Tibial nerve (tissue), 4 donors: ENCODE measurements around the gene CHRFAM7A. TPM values are rescaled to one million over a fixed set of nuclear protein-coding genes. Genes with fewer than 3 reads are reported as not detected.
A peak's percentile ranks its signal among the peaks of the same experiment; 100 is the strongest.
"Not testable (repeated sequence)": the region's sequence is repeated elsewhere in the genome, so short reads cannot be mapped to it uniquely, and the experiment has no call there.

Source experiments
- DNase-seq, 2 donors: peaks; one replicate each; pipeline ENCODE4 v3.0.0-alpha.2; 2019; ENCODE audit warnings: low spot score in 2 of 2
- H3K27ac ChIP-seq, 4 donors: fragments of 200-600 bp; sonication (generic) in 3 of 4; one replicate each; pipeline ENCODE4 v1.5.1; 2017 to 2019; ENCODE audit warnings: mild to moderate bottlenecking in 1 of 4
- H3K27me3 ChIP-seq, 2 donors: fragments of 200-600 bp; sonication (generic) in 1 of 2; one replicate each; pipeline versions ENCODE4 v1.5.1 to v1.6.0; 2017 to 2019
- H3K36me3 ChIP-seq, 3 donors: fragments of 200-600 bp; sonication (generic); one replicate each; pipeline ENCODE4 v1.5.1; 2018 to 2019
- H3K4me1 ChIP-seq, 4 donors: fragments of 200-600 bp; sonication (generic) in 3 of 4; one replicate each; pipeline ENCODE4 v1.5.1; 2017 to 2019
- H3K4me3 ChIP-seq, 4 donors: fragments of 200-600 bp; sonication (generic) in 3 of 4; one replicate each; pipeline ENCODE4 v1.5.1; 2017 to 2019; ENCODE audit warnings: mild to moderate bottlenecking in 1 of 4, moderate library complexity in 1 of 4
- H3K9me3 ChIP-seq, 4 donors: fragments of 200-600 bp; sonication (generic) in 3 of 4; one replicate each; pipeline ENCODE4 v1.5.1; 2017 to 2019
- WGBS, 2 donors: methylation state at CpG; one replicate each; pipeline ENCODE4 v1.1.5; 2018; 5-methylcytosine and 5-hydroxymethylcytosine counted together
- total RNA-seq, 4 donors: library from RNA; depleted of rRNA; stranded (reverse); fragments of >200 nt; gene quantifications; one replicate each; pipeline ENCODE4 v1.1.0, GENCODE V29; 2016
- TF ChIP-seq, protein P1 (sequence below), 5 experiments: fragments of 200-600 bp in 3 of 5; fragments of 450-650 bp in 2 of 5; sonication (generic) in 3 of 5; IDR thresholded peaks; one replicate each; pipeline ENCODE4 v1.5.1; 2016 to 2019; ENCODE audit warnings: antibody characterized with exemption in 5 of 5, mild to moderate bottlenecking in 3 of 5, moderate library complexity in 2 of 5

The CHRFAM7A gene
- total RNA-seq = 1 to 10 TPM in 3 of 4 donors, under 1 TPM in 1; 0.39 to 3.0 (median 1.9) TPM

DNA sequence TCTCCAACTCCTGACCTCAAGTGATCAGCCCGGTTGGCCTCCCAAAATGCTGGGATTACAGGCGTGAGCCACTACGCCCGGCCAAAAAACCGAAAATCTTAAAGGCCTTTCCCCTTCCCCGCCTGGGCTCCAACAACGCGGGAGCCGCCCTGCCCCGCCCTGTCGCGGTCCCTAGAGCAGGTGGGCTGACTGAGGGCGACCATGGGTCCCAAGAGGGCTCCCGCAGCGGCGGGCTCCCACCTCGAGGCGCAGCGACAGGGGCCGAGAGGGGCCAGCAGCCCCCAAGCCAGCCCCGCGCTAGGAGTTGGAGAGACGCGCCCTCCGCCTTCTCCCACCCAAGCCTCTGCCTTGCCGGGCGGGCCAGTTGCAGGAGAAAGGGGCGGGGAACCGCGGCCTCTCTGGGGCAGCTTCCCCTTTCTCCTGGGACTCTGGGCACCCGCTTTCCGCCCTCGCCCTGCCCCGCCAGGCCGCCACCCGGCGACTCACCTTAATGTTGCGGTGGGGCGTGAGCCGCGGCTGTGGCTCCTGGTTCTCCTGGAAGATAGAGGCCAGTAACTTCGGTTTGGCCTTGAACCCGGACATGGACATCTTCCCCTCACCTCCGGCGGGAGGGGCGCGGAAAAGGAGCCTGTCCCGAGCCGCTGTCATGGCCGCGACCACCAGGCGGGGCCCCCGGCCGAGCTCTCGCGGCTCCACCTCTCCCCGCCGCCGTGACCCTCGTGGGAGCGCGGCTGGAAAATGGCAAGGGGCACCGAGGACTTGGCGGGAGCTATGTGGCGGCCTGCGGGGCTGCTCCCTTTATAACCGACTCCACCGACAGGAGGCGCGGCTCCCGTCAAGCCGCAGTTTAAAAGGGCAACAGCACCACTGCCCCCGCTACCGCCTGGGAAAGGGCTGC lies at the start of gene CHRFAM7A:
CHRFAM7A (minus strand) TSS at position 775 of the 898 bp plus-strand sequence. CDS start 10,189 bp downstream, outside the sequence.
- no CpG with 5 or more reads among the region's 74 CpGs for WGBS, 2 donors
- not testable (repeated sequence) for H3K9me3 ChIP-seq, H3K4me3 ChIP-seq, H3K36me3 ChIP-seq, H3K4me1 ChIP-seq, DNase-seq, H3K27me3 ChIP-seq, H3K27ac ChIP-seq

DNA sequence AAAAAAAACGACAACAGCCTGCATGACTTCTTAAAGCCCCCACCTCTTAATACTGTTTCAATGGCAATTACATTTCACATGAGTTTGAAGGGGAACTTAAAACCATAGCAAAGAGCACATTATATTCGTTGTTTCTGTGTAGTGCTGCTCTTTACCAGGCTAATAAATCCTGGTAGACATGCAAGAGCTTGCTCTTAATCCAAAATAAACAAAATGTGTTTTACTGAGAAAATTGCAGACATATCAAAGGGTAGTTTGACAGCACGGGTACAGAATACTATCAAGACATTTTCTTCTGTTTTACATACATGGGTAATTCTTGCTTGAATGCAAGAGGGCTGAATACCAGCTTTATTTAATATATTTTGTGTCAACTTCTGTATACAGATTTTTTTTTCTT lies 45.0 kb upstream of the CHRFAM7A start:
- not testable (repeated sequence) for H3K27ac ChIP-seq, DNase-seq, H3K27me3 ChIP-seq, H3K4me3 ChIP-seq, H3K4me1 ChIP-seq, H3K36me3 ChIP-seq, H3K9me3 ChIP-seq
- WGBS, 2 donors = no CpG with 5 or more reads among the region's 3 CpGs

DNA sequence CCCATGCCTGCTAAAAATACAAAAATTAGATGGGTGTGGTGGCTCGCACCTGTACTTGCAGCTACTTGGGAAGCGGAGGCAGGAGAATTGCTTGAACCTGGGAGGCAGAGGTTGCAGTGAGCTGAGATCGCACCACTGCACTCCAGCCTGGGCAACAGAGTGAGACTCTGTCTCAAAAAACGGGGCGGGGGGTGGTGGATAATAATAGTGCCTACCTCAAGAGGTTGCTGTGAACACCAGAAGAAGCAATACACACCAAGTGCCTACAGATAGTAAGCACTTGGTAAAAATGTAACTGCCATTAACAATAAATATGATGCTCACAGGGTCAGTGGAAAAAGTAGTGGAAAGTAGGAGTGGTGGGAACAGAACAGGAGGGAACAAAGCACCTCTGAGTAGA lies 42.5 kb upstream of the CHRFAM7A start:
- not testable (repeated sequence) for H3K27ac ChIP-seq, H3K27me3 ChIP-seq, DNase-seq, H3K9me3 ChIP-seq, H3K4me1 ChIP-seq, H3K36me3 ChIP-seq, H3K4me3 ChIP-seq
- 98% methylated on average over 3 to 4 of the region's 5 CpGs for WGBS, 2 donors

DNA sequence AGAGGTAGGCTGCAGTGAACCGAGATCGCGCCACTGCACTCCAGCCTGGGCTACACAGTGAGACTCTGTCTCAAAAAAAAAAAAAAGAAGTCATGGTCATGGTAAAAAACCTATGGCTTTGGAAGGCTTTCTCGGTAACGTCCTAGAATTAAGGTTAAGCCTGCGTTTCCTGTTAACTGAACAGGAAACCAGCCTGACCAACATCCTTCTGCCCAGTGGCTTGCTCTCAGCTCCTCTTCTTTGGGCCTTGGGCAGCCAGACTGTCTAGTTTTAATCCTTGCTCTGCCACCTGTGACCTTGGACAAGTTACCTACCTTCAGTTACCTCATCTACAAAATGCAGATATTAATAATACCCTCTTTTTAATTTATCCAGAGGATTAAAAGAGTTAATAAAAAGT lies 27.4 kb upstream of the CHRFAM7A start:
- WGBS, 2 donors = 81% methylated on average over 6 of the region's 6 CpGs
- H3K4me3 ChIP-seq, H3K36me3 ChIP-seq, H3K27ac ChIP-seq, H3K9me3 ChIP-seq, H3K27me3 ChIP-seq, H3K4me1 ChIP-seq, DNase-seq: not testable (repeated sequence)

DNA sequence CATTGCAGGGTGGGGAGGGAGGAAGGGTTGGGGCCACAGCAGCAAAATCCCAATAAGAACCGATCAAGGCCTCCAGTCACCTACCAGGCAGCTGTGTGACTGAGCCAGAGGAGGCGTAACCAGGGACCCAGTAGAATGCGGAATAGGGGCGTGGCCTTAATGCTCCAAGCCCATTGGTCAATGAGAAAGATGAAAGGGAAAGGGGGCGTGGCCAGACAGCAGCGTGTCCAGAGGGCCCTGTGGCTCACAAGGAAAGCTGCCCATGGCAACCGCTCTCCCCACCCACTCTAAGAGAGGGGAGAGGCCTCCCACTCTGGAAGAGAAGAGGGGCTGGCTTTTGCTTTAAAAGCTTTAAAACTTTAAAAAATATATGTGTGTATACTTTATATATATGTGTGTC lies 20.8 kb upstream of the CHRFAM7A start, which contains the start of gene GOLGA8R:
GOLGA8R (minus strand) TSS at position 101 of the 400 bp plus-strand sequence; CDS start at position 3, 98 bp downstream.
- not testable (repeated sequence) for H3K36me3 ChIP-seq, H3K27ac ChIP-seq, H3K9me3 ChIP-seq, H3K4me3 ChIP-seq, H3K4me1 ChIP-seq, DNase-seq, H3K27me3 ChIP-seq
- WGBS, 2 donors = no CpG with 5 or more reads among the region's 7 CpGs

DNA sequence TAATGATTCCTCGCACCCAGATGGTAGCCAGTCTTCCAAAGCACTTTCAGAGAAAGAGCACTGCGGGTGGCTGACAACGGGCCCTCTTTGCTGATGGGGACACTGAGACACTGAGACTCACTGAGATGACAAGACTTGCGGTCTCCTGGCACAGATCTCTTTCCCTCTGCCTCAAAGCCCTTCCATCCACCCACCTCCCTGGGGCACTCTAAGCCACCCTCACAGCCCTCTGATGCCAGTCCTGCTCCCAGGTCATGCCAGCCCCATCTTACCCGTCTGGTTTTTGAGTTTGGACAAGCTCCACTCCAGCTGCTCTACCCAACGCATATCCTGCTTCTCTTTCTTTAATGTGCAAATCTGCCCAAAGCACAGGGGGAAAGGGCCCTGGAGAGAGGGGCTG lies 14.3 kb upstream of the CHRFAM7A start:
- H3K4me1 ChIP-seq, DNase-seq, H3K36me3 ChIP-seq, H3K27me3 ChIP-seq, H3K9me3 ChIP-seq, H3K4me3 ChIP-seq, H3K27ac ChIP-seq: not testable (repeated sequence)
- WGBS, 2 donors = 81 to 87% methylated on average over 6 of the region's 6 CpGs

DNA sequence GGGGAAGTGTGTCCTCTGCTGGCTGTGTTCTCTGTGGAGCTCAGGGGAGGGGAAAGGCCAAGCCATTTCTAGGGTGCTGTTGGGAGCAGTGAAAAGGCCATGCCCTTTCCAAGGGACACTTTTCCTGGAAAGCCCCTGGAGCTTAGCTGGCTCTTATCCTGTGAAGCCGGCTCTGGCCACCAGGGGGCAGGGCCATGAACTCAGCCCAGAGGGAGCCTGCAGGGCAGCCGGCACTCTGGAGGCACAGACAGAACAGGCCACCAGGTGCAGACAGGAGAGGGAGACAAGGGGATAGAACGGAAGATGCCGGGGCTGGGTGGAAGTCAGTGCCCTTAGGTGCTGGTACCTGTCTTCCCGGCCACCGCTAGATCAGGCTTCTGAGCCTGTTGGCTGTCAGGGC lies 5.6 kb upstream of the CHRFAM7A start:
- H3K27ac ChIP-seq, H3K9me3 ChIP-seq, H3K27me3 ChIP-seq, H3K4me1 ChIP-seq, H3K4me3 ChIP-seq, H3K36me3 ChIP-seq: not testable (repeated sequence)
- 0% methylated on average over 1 of the region's 6 CpGs; no CpG with 5 or more reads in 1 of the 2 donors for WGBS, 2 donors
- peak; percentile 36 to 75 for DNase-seq
- TF ChIP-seq, protein P1, sequence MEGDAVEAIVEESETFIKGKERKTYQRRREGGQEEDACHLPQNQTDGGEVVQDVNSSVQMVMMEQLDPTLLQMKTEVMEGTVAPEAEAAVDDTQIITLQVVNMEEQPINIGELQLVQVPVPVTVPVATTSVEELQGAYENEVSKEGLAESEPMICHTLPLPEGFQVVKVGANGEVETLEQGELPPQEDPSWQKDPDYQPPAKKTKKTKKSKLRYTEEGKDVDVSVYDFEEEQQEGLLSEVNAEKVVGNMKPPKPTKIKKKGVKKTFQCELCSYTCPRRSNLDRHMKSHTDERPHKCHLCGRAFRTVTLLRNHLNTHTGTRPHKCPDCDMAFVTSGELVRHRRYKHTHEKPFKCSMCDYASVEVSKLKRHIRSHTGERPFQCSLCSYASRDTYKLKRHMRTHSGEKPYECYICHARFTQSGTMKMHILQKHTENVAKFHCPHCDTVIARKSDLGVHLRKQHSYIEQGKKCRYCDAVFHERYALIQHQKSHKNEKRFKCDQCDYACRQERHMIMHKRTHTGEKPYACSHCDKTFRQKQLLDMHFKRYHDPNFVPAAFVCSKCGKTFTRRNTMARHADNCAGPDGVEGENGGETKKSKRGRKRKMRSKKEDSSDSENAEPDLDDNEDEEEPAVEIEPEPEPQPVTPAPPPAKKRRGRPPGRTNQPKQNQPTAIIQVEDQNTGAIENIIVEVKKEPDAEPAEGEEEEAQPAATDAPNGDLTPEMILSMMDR (IDR thresholded peaks at IDR 0.05) = peak in 4 of 5 experiments; percentile 14 to 35 (median 27)

DNA sequence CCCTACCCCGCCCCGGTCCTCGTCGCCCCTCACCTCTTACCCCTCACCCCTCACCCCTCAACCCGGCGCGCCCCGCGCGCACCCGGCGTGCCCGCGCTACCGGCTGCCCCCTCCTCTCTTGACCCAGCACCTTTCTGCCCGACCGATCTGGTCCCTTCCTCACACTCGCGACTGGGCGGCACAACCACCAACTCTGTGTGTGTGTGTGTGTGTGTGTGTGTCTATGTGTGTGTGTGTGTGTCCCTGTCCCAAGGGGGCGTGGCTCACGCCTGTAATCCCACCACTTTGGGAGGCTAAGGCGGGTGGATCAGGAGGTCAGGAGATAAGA lies 288 bp upstream of the CHRFAM7A start:
- no CpG with 5 or more reads among the region's 23 CpGs for WGBS, 2 donors
- H3K4me1 ChIP-seq, H3K36me3 ChIP-seq, H3K27ac ChIP-seq, DNase-seq, H3K27me3 ChIP-seq, H3K9me3 ChIP-seq, H3K4me3 ChIP-seq: not testable (repeated sequence)

DNA sequence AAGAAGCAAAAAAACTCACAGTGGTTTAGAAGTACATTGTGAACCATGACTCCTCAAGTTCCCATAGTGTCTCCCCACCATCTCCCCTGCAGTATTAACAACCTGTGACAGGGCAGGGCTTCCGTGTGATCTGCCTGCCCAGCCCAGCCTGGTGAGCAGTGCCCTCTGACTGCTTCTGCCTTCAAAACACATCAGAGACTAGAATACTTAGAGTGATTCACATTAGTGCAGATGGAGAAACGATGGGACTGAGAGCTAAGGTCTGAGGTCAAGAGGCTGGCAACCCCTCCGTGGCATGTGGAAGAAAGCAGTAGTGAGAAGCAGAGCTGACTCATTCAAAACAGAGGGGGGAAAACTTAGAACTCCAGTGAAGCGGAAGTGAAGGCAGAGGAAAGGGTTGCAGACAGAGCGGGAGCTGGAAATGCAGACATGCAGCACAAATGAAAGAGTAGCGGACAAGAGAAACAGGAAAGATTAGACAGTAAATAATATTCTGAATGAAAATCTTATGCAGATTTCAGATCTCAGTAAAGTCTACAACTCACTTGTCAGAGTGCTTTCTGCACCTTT lies 6.9 kb downstream of the CHRFAM7A start:
- H3K36me3 ChIP-seq, H3K9me3 ChIP-seq, H3K4me3 ChIP-seq, H3K27ac ChIP-seq, DNase-seq, H3K4me1 ChIP-seq, H3K27me3 ChIP-seq: not testable (repeated sequence)
- no CpG with 5 or more reads among the region's 6 CpGs for WGBS, 2 donors

DNA sequence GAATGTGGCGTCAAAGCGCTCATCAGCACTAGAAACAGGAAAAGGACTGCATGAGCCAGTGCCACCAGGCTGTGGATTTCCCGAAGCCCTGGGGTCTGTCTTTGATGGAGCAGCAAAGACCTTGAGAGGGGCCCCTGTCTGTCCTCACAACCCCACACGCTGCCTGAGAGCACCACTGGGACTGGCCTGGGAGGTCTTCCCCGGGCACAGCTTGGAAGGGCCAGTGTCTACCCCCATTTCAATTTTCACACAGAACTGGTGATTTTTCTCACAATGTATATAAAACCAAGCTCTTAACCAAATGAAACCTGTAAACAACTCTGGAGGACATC lies 16.3 kb downstream of the CHRFAM7A start:
- not testable (repeated sequence) for H3K9me3 ChIP-seq, H3K4me3 ChIP-seq, H3K27me3 ChIP-seq, DNase-seq, H3K36me3 ChIP-seq, H3K4me1 ChIP-seq, H3K27ac ChIP-seq
- WGBS, 2 donors = no CpG with 5 or more reads among the region's 5 CpGs

DNA sequence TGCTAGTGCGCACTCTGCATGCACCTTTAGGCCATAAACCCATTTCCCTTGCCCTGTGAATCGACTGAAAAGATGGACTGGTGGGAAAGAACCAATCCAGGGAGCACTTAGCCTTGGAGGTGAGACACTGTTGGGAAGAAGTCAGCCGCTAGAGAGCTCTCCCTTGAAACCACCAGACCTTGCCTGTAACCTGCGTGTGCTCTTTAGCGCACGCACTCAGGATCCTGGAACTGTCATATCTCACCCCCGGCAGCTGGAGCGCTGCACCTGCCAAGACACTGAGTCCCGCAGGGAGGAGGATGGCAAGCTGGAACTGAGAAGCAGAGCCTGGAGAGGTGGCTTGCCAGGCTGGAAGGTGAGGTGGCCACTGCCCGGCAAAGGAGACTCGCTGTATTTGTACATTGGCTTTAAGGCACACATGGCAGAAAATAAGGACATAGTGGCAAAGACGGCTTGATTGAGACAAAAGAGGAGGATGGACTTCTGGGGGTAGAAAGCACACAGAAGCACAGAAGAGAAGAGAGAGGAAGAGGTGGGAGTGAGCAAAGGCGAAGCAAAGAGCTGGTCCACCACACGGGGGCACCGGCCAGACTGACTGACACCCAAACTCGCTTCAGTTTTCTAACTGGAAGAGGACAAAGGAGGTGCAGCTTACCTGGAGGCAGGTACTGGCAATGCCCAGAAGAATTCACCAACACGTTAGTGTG lies 16.8 kb downstream of the CHRFAM7A start:
- H3K4me1 ChIP-seq, H3K27me3 ChIP-seq, H3K4me3 ChIP-seq, H3K36me3 ChIP-seq, DNase-seq, H3K9me3 ChIP-seq, H3K27ac ChIP-seq: not testable (repeated sequence)
- no CpG with 5 or more reads among the region's 17 CpGs for WGBS, 2 donors

DNA sequence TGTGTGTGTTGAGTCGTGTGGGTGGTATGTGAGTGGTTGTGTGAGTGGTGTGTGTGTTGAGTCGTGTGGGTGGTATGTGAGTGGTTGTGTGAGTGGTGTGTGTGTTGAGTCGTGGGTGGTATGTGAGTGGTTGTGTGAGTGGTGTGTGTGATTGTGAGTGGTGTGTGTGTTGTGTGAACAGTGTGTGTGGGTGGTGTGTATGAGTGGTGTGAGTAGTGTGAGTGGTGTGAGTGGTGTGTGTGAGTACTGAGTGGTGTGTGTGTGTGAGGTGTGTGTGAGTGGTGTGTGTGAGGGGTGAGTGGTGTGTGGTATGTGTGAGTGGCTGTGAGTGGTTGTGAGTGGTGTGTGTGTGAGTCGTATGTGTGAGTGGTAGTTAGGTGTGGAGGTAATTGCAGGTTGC lies 17.5 kb downstream of the CHRFAM7A start:
- not testable (repeated sequence) for H3K4me1 ChIP-seq, H3K27ac ChIP-seq, H3K36me3 ChIP-seq, H3K9me3 ChIP-seq, H3K27me3 ChIP-seq, H3K4me3 ChIP-seq, DNase-seq
- 55 to 61% methylated on average over 4 of the region's 4 CpGs for WGBS, 2 donors
